ENCODE measurements around the gene MT1A.

Gene MT1A

DNA sequence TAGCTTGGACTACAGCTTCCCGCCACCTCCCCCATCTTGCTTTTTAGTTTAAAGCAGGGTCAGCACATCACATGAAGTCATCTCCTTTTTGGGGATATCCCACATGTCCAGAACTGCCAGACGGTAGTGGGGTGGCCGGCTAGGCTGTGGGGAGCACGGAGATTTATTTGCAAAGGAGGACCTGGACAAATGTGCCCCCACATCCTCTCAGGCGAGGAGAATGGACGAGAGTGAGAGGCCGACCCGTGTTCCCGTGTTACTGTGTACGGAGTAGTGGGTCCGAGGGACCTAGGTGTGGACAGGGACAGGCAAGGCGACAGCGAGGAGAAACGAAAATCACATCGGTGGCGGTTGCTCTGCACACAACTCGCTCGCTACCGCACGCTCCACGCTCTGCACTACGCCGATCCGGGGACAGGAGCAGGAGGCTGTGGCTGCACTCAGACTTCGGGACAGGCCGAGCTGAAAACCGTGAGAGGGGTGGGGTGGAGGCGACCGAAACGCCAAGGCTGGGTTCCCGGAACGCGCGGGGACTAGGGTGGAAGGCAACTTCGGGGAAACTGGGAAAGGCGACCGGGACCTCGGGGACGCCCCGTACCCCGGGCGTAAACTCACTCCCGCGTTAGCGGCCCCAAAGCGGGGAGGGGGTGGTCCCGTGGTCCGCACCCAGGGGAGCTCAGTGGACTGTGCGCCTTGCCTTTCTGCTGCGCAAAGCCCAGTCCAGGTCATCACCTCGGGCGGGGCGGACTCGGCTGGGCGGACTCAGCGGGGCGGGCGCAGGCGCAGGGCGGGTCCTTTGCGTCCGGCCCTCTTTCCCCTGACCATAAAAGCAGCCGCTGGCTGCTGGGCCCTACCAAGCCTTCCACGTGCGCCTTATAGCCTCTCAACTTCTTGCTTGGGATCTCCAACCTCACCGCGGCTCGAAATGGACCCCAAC lies at the start of gene MT1A:
MT1A (plus strand) TSS at position 853 of the 937 bp plus-strand sequence; CDS start at position 926, 73 bp downstream.
- no peak for DNase-seq

DNA sequence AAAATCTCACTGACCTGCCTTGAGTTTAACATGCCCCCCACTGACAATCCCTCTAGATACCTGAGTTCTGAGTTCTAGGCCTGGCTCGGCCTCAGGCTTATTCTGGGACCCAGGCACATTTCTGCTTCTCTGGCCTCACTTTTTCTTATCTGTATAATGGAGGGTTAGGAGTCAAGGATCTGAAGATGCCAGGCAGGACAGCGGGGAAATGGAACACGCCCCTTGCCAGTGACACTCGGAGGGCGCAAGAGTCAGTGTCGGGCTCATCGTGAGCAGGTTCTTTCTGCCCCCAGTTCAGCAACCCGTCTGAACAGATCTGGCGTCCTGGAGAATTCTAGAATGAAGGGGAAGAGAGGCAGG lies 49.7 kb upstream of the MT1A start:
- DNase-seq: no peak

DNA sequence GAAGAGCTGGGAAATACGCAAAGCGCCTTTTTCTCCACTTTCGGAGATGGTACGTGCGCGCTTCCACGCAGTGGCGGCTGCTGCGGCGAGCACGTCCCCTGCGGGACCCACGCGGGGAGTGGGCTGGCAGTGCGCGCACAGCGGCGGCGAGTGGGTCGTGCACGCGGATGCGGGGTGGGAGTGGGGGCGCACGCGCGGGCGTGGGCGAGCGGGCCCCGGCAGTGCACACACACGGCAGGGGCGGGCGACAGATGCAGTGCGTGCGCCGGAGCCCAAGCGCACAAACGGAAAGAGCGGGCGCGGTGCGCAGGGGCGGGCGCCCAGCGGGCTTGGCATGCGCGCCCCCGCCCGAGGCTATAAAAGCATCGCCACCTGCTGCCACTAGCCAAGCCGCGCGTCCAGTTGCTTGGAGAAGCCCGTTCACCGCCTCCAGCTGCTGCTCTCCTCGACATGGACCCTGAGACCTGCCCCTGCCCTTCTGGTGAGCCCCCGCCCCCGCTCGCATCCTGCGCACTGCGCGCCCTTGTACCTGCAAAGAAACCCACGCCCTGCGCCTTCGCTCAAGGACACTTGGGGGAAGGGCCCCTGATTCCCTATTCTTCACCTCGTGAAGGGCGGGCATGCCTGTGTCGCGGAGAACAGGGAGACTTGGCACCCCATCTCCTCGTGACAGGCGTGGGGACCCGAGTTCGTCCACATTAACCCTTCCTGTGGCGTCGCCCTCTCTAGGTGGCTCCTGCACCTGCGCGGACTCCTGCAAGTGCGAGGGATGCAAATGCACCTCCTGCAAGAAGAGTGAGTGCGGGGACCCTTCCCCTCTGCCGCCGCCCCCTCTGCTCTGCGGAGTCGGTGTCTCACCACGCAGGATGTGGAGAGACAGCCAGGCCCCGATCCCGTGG lies 49.1 kb upstream of the MT1A start, which contains the start of gene MT3:
MT3 (plus strand) TSS at position 388 of the 899 bp plus-strand sequence; CDS start at position 451, 63 bp downstream.
- no peak for DNase-seq

- DNase-seq: peak; percentile 55
Observed at GRCh38 chr16:56591377-56592060, 46.9 kb upstream of the MT1A start.

GRCh38 chr16:56593573-56594291 lies 44.7 kb upstream of the MT1A start:
- no peak for DNase-seq

DNA sequence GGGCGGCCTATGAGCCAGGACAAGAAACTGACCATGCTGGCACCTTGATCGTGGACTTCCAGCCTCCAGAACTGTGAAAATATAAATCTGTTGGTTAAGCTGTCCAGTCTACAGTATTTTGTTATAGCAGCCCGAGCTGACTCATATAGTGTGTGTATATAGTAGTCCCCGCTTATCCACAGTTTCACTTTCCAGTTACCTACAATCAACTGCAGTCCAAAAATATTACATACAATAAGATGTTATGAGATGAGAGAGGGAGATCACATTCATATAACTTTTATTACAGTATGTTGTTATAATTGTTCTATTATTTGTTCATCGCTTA lies 44.2 kb upstream of the MT1A start:
- no peak for DNase-seq

DNA sequence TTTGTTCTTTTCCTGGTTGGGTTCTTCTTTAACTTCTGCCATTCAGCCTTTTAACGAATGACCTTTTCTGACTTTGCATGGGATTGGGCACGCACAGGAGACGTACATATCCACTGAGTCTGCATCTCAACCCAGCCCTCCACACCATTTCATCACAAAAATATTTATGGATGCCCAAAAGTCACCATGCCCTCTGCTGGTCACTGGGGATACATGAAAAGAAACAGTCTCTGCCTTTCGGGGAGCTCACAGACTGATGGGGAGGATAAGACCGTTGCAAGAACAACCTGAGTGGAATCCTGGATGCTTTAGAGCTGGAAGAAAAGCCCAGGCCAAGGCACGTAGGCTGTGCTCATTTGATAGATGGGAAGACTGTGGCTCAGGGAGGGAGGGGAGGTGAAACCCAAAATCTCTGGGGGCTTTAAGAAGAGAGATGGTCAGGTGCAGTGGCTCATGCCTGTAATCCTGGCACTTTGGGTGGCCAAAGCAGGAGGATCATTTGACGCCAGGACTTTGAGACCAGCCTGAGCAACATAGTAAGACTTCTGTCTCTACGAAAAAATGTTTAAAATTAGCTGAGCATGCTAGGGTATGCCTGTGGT lies 38.0 kb upstream of the MT1A start:
- no peak for DNase-seq

- no peak for DNase-seq
Observed at GRCh38 chr16:56601325-56601724, 37.1 kb upstream of the MT1A start.

DNA sequence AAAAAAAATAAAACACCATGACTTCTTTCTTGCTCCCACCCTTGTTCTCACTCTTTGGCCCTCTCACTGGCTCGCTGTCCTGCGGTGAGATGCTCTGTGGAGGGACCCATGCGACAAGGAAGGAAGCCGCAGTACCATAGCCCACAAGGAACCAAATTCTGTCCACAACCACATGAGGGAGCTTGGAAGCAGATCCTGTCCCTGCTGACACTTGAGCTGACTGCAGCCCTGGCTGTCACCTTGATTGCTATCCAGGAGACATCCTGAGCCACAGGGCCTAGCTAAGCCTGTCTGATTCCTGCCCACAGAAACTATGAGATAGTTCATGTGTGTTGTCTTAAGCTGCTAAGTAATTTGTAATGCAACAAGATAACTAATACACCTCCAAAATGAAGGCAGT lies 34.9 kb upstream of the MT1A start:
- peak; percentile 17 for DNase-seq

- no peak for DNase-seq
Observed at GRCh38 chr16:56604966-56605365, 33.5 kb upstream of the MT1A start.

DNA sequence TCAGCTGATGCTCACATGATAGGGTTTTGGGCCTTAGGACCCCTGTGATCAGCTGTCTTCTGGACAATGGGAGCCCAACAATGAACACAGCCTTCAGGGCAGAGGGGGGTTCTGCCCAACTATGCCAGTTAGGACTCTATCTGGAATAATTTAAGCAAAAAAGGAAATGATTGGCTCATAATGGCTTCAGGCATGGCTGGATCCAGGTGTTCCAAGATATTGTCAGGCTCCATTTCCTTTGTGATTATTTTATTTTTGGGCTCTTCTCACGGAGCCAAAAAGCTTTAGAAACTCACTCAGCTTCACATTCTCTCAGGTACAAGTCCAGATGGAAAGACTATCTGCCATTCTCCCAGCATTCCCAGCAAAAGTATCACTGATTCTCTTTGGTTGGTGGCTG lies 33.0 kb upstream of the MT1A start:
- no peak for DNase-seq

DNA sequence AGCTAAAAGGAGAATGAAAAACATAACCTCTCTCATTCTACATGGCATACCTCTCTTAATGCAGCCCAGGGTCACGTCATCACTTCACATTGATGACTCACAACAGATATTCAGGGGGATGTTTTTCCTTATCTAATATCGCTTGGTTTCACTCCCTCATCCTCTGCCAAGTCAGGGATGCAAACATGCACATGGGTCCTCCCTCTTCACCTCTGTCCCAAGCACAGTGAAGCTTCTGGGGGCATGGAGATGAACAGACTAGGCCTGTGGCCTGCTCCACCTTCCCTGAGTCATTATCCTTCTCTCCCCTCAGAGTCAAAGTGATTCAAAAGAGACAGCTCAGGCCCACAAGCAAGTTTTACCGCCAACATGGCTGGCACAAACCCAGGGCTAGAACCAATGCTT lies 32.4 kb upstream of the MT1A start:
- no peak for DNase-seq

- no peak for DNase-seq
Observed at GRCh38 chr16:56606476-56607108, 31.9 kb upstream of the MT1A start.

GRCh38 chr16:56607109-56607618 lies 31.3 kb upstream of the MT1A start:
- no peak for DNase-seq

- no peak for DNase-seq
Observed at GRCh38 chr16:56607675-56608042, 30.8 kb upstream of the MT1A start.

GRCh38 chr16:56608043-56608875 lies 30.2 kb upstream of the MT1A start, which contains the start of gene MT2A:
Gene MT2A (plus strand): TSS chr16:56608584. CDS start chr16:56608656, 72 bp downstream.
- peak; percentile 87 for DNase-seq

- no peak for DNase-seq
Observed at GRCh38 chr16:56608876-56609462, 29.5 kb upstream of the MT1A start.

DNA sequence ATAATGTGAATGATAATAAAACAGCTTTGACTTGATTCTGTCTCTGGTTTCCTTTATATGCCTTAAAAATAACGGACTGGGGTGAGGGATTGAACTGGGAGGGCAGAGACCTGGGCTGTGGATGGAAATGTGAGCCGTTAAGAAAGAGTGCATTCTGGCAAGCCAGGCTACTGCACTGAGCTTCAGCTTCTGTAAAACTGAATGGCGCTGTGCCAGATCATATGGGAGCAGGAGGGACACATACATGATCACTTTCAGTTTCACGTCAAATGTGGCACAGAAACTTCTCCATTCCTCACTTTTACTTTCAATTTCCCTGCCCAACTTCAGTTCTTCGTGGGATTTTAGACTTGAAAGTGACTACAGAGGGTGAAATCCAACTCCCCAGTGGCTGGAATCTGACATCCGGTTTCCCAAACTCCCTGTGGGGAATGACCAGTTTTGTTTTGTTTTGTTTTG lies 29.0 kb upstream of the MT1A start:
- DNase-seq: peak; percentile 52

GRCh38 chr16:56610017-56610608 lies 28.4 kb upstream of the MT1A start:
- DNase-seq: peak; percentile 12
